Measurements from ENCODE around the gene SLC6A17. TPM values are rescaled to one million over a fixed set of nuclear protein-coding genes. Genes with fewer than 3 reads are reported as not detected.

Gene SLC6A17
- total RNA-seq, 1 experiment from 2014 or later = not detected

- CTCF ChIA-PET = no interaction called here
- no TSS peak for BruUV-seq (replicated peaks)
- H3K9me3 ChIP-seq (ENCODE audit: low read depth, low read length, poor library complexity, severe bottlenecking) = no peaks in the 10 kb centered on the region
- H3K27ac ChIP-seq (ENCODE audit: low read depth, low read length, poor library complexity, severe bottlenecking) = no peak overlapping the region
- H3K36me3 ChIP-seq (ENCODE audit: insufficient read depth, low read length, poor library complexity, severe bottlenecking) = no peaks in the 10 kb centered on the region
- H3K4me1 ChIP-seq (ENCODE audit: insufficient read depth, low read length, poor library complexity, severe bottlenecking) = no peaks in the 10 kb centered on the region
- TF ChIP-seq EZH2 (IDR thresholded peaks at IDR 0.05; ENCODE audit: borderline replicate concordance, low read depth, low read length, poor library complexity, severe bottlenecking) (no peak), CTCF (conservative IDR thresholded peaks at IDR 0.05; ENCODE audit: low read depth, low read length) (no peak)
- intact Hi-C loops (cut with micrococcal nuclease; ENCODE audit: unreplicated experiment) = no loop called here
- H3K4me3 ChIP-seq (ENCODE audit: low read depth, low read length, poor library complexity, severe bottlenecking) = no peak overlapping the region
- POLR2A ChIA-PET (ENCODE audit: low non-redundant PET) = interaction anchor here (0.7 kb wide), 1 partner anchor 734 kb away, joined by 3 read pairs; no protein-coding TSS in a partner anchor
- H3K27me3 ChIP-seq (replicated peaks; ENCODE audit: insufficient read depth, low read depth, low read length, poor library complexity) = peaks cover 68% of the 10 kb centered on the region
- DNase-seq (ENCODE audit: low spot score) = no peak
Observed at GRCh38 chr1:110158261-110158660, 8.0 kb downstream of the SLC6A17 start.

GRCh38 chr1:110159168-110159567 is 8.9 kb downstream of the SLC6A17 start:
- Histone ChIP-seq H3K27me3 (replicated peaks; ENCODE audit: insufficient read depth, low read depth, low read length, poor library complexity) (peaks cover 67% of the 10 kb centered on the region), H3K9me3 (ENCODE audit: low read depth, low read length, poor library complexity, severe bottlenecking) (no peaks in the 10 kb centered on the region), H3K27ac (ENCODE audit: low read depth, low read length, poor library complexity, severe bottlenecking) (no peak overlapping the region), H3K4me1 (ENCODE audit: insufficient read depth, low read length, poor library complexity, severe bottlenecking) (no peaks in the 10 kb centered on the region), H3K36me3 (ENCODE audit: insufficient read depth, low read length, poor library complexity, severe bottlenecking) (no peaks in the 10 kb centered on the region), H3K4me3 (ENCODE audit: low read depth, low read length, poor library complexity, severe bottlenecking) (no peak overlapping the region)
- intact Hi-C loops (cut with micrococcal nuclease; ENCODE audit: unreplicated experiment) = no loop called here
- no TSS peak for BruUV-seq (replicated peaks)
- CTCF ChIA-PET = no interaction called here
- no peak for TF ChIP-seq EZH2 (IDR thresholded peaks at IDR 0.05; ENCODE audit: borderline replicate concordance, low read depth, low read length, poor library complexity, severe bottlenecking)
- no peak for DNase-seq (ENCODE audit: low spot score)
- POLR2A ChIA-PET (ENCODE audit: low non-redundant PET) = interaction anchor here (0.7 kb wide), 1 partner anchor 733 kb away, joined by 3 read pairs; no protein-coding TSS in a partner anchor

DNA sequence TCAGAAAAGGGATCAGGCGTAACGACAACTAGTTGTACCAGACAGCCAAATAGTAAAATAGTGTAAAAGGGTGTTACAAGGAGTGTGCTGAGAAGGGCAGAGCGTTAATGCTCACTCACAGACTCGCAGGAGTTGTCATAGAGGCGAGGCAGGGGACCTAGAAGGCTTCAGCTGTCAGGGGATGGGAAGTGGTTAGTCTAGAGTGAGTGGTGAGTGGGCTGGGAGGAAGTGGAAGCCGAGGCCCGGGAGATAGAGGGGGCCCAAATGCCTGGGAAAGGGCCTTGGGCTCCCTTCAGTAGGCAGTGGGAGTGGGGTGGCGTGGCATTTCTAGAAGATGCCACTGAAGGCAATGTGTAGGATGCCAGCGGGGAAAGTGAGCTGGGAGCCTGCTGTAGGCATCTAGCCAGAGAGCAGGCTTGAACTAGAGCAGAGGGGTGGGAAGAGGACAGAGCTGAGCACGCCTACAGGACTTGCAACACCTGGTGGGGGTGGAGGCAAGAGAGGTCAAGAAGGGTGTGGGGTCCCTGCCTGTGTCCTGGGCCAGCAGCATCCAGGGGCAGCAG is 10.3 kb downstream of the SLC6A17 start:
- TF ChIP-seq EZH2 (IDR thresholded peaks at IDR 0.05; ENCODE audit: borderline replicate concordance, low read depth, low read length, poor library complexity, severe bottlenecking) (no peak), CTCF (conservative IDR thresholded peaks at IDR 0.05; ENCODE audit: low read depth, low read length) (no peak)
- intact Hi-C loops (cut with micrococcal nuclease; ENCODE audit: unreplicated experiment) = no loop called here
- ChIA-PET POLR2A (ENCODE audit: low non-redundant PET) (no interaction called here), CTCF (no interaction called here)
- Histone ChIP-seq H3K27me3 (replicated peaks; ENCODE audit: insufficient read depth, low read depth, low read length, poor library complexity) (peaks cover 69% of the 10 kb centered on the region), H3K36me3 (ENCODE audit: insufficient read depth, low read length, poor library complexity, severe bottlenecking) (no peaks in the 10 kb centered on the region), H3K4me1 (ENCODE audit: insufficient read depth, low read length, poor library complexity, severe bottlenecking) (no peaks in the 10 kb centered on the region), H3K9me3 (ENCODE audit: low read depth, low read length, poor library complexity, severe bottlenecking) (no peaks in the 10 kb centered on the region), H3K4me3 (ENCODE audit: low read depth, low read length, poor library complexity, severe bottlenecking) (no peak overlapping the region), H3K27ac (ENCODE audit: low read depth, low read length, poor library complexity, severe bottlenecking) (no peak overlapping the region)
- DNase-seq (ENCODE audit: low spot score) = no peak
- BruUV-seq (replicated peaks) = no TSS peak

GRCh38 chr1:110161165-110161564 is 10.9 kb downstream of the SLC6A17 start:
- no peak for DNase-seq (ENCODE audit: low spot score)
- POLR2A ChIA-PET (ENCODE audit: low non-redundant PET) = no interaction called here

More at GRCh38 chr1:110161165-110161564, 10.9 kb downstream of the SLC6A17 start:
- Histone ChIP-seq H3K27me3 (replicated peaks; ENCODE audit: insufficient read depth, low read depth, low read length, poor library complexity) (peaks cover 69% of the 10 kb centered on the region), H3K4me1 (ENCODE audit: insufficient read depth, low read length, poor library complexity, severe bottlenecking) (no peaks in the 10 kb centered on the region), H3K27ac (ENCODE audit: low read depth, low read length, poor library complexity, severe bottlenecking) (no peak overlapping the region), H3K4me3 (ENCODE audit: low read depth, low read length, poor library complexity, severe bottlenecking) (no peak overlapping the region), H3K9me3 (ENCODE audit: low read depth, low read length, poor library complexity, severe bottlenecking) (no peaks in the 10 kb centered on the region), H3K36me3 (ENCODE audit: insufficient read depth, low read length, poor library complexity, severe bottlenecking) (no peaks in the 10 kb centered on the region)
- no peak for TF ChIP-seq EZH2 (IDR thresholded peaks at IDR 0.05; ENCODE audit: borderline replicate concordance, low read depth, low read length, poor library complexity, severe bottlenecking)
- no peak for TF ChIP-seq CTCF (conservative IDR thresholded peaks at IDR 0.05; ENCODE audit: low read depth, low read length)
- no TSS peak for BruUV-seq (replicated peaks)
- intact Hi-C loops (cut with micrococcal nuclease; ENCODE audit: unreplicated experiment) = no loop called here
- CTCF ChIA-PET = no interaction called here

Measured in A673 (cell line).